GM21786 (cell line): ENCODE measurements around the gene ARID2.

ENCODE experiments used
- ATAC-seq: cut with Tn5 transposase; IDR thresholded peaks from one replicate; pipeline ENCODE4 v1.9.1; 2021; ENCODE audit not compliant: unreplicated experiment

Gene ARID2

GRCh38 chr12:45850302-45850701, 120.8 kb downstream of the ARID2 start:
- ATAC-seq = no peak

- ATAC-seq = no peak
Measured at GRCh38 chr12:45852508-45852907, 123.0 kb downstream of the ARID2 start.

- no peak for ATAC-seq
Measured at GRCh38 chr12:45853550-45853949, 124.0 kb downstream of the ARID2 start.

GRCh38 chr12:45863332-45863731, 133.8 kb downstream of the ARID2 start:
- no peak for ATAC-seq

GRCh38 chr12:45866299-45866698, 136.8 kb downstream of the ARID2 start:
- ATAC-seq = no peak

- ATAC-seq = no peak
Measured at GRCh38 chr12:45872446-45872845, 142.9 kb downstream of the ARID2 start.

GRCh38 chr12:45877069-45877468, 147.6 kb downstream of the ARID2 start:
- ATAC-seq = no peak

- no peak for ATAC-seq
Measured at GRCh38 chr12:45878630-45879255, 149.2 kb downstream of the ARID2 start.

- no peak for ATAC-seq
Measured at GRCh38 chr12:45879363-45879895, 149.9 kb downstream of the ARID2 start.

GRCh38 chr12:45880533-45880932, 151.0 kb downstream of the ARID2 start:
- no peak for ATAC-seq

GRCh38 chr12:45883187-45883586, 153.7 kb downstream of the ARID2 start:
- ATAC-seq = no peak

- no peak for ATAC-seq
Measured at GRCh38 chr12:45886685-45887084, 157.2 kb downstream of the ARID2 start.

GRCh38 chr12:45887544-45887943, 158.0 kb downstream of the ARID2 start:
- ATAC-seq = no peak

GRCh38 chr12:45890276-45890675, 160.8 kb downstream of the ARID2 start:
- no peak for ATAC-seq

GRCh38 chr12:45893240-45893639, 163.7 kb downstream of the ARID2 start:
- ATAC-seq = no peak

GRCh38 chr12:45895961-45896360, 166.5 kb downstream of the ARID2 start:
- ATAC-seq = no peak

GRCh38 chr12:45898094-45898493, 168.6 kb downstream of the ARID2 start:
- no peak for ATAC-seq

- ATAC-seq = peak; percentile 81
Measured at GRCh38 chr12:45907955-45908354, 178.4 kb downstream of the ARID2 start.

- no peak for ATAC-seq
Measured at GRCh38 chr12:45909041-45909713, 179.7 kb downstream of the ARID2 start.

GRCh38 chr12:45912774-45913173, 183.3 kb downstream of the ARID2 start:
- ATAC-seq = no peak

GRCh38 chr12:45913631-45914030, 184.1 kb downstream of the ARID2 start:
- ATAC-seq = no peak

- no peak for ATAC-seq
Measured at GRCh38 chr12:45914090-45914489, 184.6 kb downstream of the ARID2 start.

- no peak for ATAC-seq
Measured at GRCh38 chr12:45915405-45915804, 185.9 kb downstream of the ARID2 start.
